Hippocampal formation (tissue), 2 donors: ENCODE measurements around the gene UBASH3A.

Experiments used
- DNase-seq, 2 donors: peaks; one replicate each; lab custom pipeline; 2025; lab: John Stamatoyannopoulos, UW

UBASH3A gene

GRCh38 chr21:42374864-42375499, 28.7 kb upstream of the UBASH3A start:
- DNase-seq = no peak

- no peak for DNase-seq
Observed at GRCh38 chr21:42375506-42375905, 28.2 kb upstream of the UBASH3A start.

GRCh38 chr21:42375966-42376337, 27.8 kb upstream of the UBASH3A start:
- no peak for DNase-seq

GRCh38 chr21:42376338-42376982, 27.2 kb upstream of the UBASH3A start:
- no peak for DNase-seq

GRCh38 chr21:42377211-42377950, 26.3 kb upstream of the UBASH3A start:
- DNase-seq = no peak

- no peak for DNase-seq
Observed at GRCh38 chr21:42377951-42378340, 25.8 kb upstream of the UBASH3A start.

GRCh38 chr21:42378418-42378817, 25.3 kb upstream of the UBASH3A start:
- DNase-seq = no peak

GRCh38 chr21:42379426-42380215, 24.1 kb upstream of the UBASH3A start:
- DNase-seq = no peak

- no peak for DNase-seq
Observed at GRCh38 chr21:42381347-42381984, 22.2 kb upstream of the UBASH3A start.

GRCh38 chr21:42382915-42383314, 20.8 kb upstream of the UBASH3A start:
- DNase-seq = no peak

- DNase-seq = no peak
Observed at GRCh38 chr21:42383331-42383730, 20.4 kb upstream of the UBASH3A start.

- no peak for DNase-seq
Observed at GRCh38 chr21:42384156-42384945, 19.4 kb upstream of the UBASH3A start.

GRCh38 chr21:42384989-42385388, 18.7 kb upstream of the UBASH3A start:
- no peak for DNase-seq

GRCh38 chr21:42385619-42386018, 18.1 kb upstream of the UBASH3A start:
- DNase-seq = no peak

- no peak for DNase-seq
Observed at GRCh38 chr21:42386034-42386591, 17.6 kb upstream of the UBASH3A start.

- DNase-seq = no peak
Observed at GRCh38 chr21:42387164-42387563, 16.5 kb upstream of the UBASH3A start.

- no peak for DNase-seq
Observed at GRCh38 chr21:42387843-42388340, 15.8 kb upstream of the UBASH3A start.

- no peak for DNase-seq
Observed at GRCh38 chr21:42388740-42389448, 14.8 kb upstream of the UBASH3A start.

GRCh38 chr21:42389449-42389835, 14.3 kb upstream of the UBASH3A start:
- no peak for DNase-seq

- no peak for DNase-seq
Observed at GRCh38 chr21:42390193-42390592, 13.5 kb upstream of the UBASH3A start.
